HG03066 (cell line): ENCODE measurements around the gene WDHD1.
"Not testable (repeated sequence)": the region's sequence is repeated elsewhere in the genome, so short reads cannot be mapped to it uniquely, and the experiment has no call there.

Source experiments
- ATAC-seq: cut with Tn5 transposase; IDR thresholded peaks from one replicate; pipeline ENCODE4 v1.9.1; 2021; ENCODE audit warnings: low read depth; ENCODE audit not compliant: unreplicated experiment

WDHD1 gene, protein sequence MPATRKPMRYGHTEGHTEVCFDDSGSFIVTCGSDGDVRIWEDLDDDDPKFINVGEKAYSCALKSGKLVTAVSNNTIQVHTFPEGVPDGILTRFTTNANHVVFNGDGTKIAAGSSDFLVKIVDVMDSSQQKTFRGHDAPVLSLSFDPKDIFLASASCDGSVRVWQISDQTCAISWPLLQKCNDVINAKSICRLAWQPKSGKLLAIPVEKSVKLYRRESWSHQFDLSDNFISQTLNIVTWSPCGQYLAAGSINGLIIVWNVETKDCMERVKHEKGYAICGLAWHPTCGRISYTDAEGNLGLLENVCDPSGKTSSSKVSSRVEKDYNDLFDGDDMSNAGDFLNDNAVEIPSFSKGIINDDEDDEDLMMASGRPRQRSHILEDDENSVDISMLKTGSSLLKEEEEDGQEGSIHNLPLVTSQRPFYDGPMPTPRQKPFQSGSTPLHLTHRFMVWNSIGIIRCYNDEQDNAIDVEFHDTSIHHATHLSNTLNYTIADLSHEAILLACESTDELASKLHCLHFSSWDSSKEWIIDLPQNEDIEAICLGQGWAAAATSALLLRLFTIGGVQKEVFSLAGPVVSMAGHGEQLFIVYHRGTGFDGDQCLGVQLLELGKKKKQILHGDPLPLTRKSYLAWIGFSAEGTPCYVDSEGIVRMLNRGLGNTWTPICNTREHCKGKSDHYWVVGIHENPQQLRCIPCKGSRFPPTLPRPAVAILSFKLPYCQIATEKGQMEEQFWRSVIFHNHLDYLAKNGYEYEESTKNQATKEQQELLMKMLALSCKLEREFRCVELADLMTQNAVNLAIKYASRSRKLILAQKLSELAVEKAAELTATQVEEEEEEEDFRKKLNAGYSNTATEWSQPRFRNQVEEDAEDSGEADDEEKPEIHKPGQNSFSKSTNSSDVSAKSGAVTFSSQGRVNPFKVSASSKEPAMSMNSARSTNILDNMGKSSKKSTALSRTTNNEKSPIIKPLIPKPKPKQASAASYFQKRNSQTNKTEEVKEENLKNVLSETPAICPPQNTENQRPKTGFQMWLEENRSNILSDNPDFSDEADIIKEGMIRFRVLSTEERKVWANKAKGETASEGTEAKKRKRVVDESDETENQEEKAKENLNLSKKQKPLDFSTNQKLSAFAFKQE

DNA sequence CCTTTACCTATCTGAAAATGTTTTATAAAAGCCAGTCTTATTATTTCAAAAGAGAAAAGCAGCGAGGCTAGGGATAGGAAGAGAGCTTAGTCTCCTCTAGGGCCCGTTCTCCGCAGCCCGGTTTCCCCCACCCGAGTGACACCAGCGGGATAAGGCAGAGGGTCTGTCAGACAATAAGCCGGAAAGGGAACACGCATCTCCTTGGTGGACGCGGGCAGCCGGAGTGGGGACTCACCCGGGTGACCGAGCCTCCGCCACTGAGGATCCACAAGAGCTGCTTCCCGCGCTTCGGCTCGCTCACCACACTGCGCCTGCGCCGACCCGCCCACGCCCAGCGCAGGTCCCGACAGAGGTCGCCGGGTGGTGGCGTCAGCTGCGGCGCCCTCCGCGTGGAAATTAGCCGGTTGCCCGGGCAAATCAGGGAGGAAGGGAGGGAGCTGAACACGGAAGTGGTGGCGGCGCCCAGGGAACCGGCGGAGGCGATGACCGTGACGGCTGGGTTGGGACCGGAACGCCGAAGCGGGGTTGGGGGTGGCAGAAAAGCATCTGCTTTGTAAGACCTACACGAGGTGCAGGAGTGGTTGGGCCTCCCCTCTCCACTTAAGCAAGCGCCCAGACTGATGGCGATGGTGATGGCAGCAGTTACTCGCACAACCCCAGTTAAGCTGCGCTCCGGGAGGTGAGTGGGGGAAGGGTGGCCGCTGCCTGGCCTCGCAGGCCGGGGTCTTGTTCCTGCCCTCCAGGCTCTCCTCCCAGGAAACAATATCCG, at the start of gene WDHD1, which contains the start of gene SOCS4:
Gene WDHD1 (minus strand): TSS at position 307 of the 769 bp plus-strand sequence. CDS start 312 bp downstream, outside the sequence.
Gene SOCS4 (plus strand): TSS at position 444 of the 769 bp plus-strand sequence. CDS start 15,806 bp downstream, outside the sequence.
- peak; percentile 89 for ATAC-seq

DNA sequence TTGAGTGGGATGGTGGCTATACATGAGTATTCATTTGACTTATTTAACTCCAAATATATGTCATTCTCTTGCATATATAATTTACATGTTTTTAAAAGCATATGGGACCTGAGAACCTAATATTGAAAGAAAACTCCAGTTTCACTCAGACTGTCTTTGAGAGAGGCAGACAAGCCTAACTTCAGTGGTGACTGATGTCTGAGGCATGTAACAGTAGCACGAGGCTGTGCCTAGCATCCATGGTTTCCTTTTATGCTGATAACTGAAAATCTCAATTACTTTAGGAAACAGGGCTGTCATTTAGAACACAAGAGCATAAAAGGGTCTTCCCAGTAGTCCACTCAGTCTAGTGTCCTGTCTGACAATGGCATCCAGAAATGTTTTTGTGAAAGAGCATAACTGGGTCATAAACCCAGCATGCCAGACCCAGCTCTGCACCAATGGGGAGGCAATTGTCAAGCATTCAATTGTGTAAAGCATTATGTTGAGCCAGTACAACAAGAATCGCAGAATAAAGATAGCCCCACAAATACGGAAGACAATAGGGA, 48.8 kb upstream of the WDHD1 start:
- ATAC-seq, result no peak

DNA sequence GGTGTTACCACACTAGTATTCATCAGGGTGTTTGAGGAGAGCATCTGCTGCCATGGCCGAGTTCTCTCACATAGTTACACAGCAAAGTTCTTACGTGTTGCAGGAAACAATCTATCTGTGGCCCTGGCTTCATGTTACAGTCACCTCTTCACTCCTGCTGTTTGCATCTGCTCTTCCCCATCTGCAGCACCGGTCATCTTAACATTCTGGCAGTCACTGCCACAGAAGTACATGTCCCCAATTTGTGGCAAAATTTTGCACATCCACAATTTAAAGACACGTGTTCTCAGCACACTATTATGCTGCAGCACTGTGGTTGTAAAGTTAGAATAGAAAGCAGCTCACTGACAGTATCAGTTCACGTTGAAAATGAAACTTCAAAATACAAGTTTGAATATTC, 47.8 kb upstream of the WDHD1 start:
- ATAC-seq, result peak; percentile 44

DNA sequence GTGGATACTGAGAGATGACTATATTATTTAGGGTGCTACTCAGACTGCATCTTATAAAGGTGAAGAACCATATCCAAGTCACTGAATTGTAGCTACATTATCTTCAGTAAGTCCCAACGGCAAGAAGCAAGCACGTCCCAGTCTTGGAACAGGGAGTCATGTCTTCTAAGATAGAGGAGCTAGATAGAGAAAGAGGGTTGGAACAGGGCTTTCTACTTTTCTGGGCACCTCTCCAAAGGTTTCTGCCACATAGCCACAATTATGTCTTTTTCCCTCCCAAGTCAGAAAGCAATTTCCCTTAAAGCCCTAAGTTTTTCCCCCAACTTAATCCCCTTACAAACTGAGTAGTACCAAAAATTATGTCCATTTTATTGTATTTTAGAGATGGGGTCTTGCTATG, 47.0 kb upstream of the WDHD1 start:
- ATAC-seq, result no peak

DNA sequence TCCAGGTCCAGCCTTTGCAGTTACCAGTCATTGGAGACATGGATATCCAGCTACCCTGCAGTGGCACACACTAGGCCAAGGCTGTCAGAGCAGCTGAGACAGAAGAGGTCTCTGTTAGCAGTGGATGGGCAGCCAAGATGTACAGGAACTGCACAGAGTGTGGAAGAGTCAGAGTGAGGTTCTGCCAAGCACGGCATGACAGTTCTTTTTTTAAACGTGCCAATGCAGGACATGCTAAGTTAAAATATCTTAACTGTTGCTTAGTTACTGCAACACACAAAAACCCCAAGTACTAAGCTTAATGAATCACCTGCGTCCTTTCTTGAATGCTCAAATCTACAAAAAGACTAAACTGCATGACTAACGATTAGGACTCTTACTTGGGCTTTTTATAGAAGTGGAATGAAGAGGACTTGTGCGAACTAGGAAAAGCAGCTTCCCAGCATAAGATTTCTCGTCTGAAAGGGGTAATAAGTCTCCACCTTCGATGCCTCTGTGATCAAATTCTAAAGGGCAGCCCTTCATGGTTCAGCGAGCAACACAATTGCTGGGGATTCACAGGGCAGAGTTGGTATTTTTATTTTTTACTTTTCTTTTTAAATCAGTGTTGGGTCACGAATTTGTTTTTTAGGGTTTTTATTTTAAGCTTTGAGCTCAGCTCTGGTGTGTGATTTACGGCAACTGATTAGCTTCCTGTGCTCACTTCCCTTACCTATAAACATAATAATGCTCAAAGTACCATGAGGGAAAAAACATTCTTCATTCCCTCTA, 45.2 kb upstream of the WDHD1 start:
- peak; percentile 42 for ATAC-seq

DNA sequence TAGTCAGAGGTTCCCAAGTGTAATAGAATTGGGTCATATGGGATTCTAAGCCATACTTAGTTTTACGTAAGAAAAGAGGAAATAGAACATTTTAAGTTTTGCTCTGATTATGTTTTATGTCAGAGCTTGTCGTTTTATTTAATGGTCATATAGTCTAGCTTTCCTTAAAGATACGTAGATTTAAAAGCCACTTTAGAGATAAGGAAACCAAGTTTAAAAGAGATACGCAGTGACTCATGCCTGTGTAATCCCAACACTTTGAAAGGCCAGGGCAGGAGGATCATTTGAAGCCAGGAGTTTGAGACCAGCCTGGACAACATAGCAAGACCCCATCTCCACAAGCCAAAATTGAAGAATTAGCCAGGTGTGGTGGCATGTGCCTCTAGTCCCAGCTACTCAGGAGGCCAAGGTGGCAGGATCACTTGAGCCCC, 44.1 kb upstream of the WDHD1 start:
- no peak for ATAC-seq

DNA sequence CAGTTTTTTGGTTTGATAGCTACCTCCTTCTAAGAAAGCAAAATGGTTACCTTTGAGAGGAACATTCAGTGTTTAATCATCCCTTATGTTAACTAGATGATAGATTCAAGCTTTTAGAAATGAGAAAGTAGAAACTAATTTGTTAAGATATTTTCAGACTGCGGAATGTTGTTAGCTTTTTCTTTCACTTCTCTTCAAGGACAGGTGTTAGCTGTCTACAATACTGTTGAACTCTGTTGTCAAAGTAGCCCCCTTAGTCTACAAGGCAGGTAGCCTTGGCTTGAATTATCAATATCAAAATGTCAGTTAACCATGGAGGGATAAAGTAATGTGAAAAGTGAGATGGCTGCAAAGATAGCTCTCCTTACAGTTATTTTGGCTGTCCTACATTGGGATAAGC, 39.3 kb upstream of the WDHD1 start:
- ATAC-seq, result no peak

DNA sequence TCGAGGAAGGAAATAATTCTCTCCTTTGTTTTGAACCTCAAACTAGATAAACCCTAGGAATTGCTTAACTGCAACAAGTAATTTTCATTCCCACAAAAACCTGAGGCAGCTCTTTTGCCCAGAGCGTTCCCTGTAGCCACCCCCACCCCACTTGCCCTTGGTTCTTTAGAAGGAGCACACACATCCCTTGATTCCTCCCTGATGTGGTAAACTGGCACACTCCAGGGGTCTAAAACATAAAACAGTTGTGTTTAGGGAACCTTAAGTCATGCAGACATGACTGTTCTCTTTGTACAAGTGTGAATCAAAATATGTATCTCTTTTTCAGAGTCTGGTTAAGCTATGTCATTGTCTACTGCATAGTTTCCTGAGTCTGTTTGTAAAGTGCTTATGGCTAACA, 38.5 kb upstream of the WDHD1 start:
- no peak for ATAC-seq

DNA sequence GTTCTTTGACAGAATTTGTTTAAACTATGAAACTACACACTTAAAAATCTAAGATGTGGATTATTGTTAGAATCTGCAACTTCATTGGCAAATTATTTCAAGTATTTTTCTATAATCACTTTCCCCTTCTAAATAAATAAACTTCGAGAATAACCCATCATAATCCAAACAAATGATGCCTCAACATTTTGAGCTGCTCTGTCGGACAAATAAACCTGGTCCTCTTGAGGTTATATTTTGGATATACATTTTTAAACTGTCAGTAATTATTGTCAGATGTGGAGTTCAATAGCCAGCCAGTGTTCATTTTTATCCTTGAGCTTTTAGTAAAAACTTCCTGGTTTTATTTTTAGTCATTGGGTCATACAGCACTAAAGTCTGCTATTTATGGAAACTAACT, 38.0 kb upstream of the WDHD1 start:
- ATAC-seq, result not testable (repeated sequence)

DNA sequence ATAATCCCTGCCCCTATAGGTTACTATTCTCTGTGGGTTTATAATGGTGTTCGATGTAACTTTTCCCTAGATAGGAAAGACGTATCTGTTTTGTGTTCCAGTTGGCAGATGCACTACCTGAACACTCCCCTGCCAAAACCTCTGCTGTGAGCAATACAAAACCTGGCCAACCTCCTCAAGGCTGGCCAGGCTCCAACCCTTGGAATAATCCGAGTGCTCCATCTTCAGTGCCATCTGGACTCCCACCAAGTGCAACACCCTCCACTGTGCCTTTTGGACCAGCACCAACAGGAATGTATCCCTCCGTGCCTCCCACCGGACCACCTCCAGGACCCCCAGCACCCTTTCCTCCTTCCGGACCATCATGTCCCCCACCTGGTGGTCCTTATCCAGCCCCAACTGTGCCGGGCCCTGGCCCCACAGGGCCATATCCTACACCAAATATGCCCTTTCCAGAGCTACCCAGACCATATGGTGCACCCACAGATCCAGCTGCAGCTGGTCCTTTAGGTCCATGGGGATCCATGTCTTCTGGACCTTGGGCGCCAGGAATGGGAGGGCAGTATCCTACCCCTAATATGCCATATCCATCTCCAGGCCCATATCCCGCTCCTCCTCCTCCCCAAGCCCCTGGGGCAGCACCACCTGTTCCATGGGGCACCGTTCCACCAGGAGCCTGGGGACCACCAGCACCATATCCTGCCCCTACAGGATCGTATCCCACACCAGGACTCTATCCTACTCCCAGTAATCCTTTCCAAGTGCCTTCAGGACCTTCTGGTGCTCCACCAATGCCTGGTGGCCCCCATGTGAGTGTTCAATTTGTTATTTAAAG, 35.8 kb upstream of the WDHD1 start:
- no peak for ATAC-seq

DNA sequence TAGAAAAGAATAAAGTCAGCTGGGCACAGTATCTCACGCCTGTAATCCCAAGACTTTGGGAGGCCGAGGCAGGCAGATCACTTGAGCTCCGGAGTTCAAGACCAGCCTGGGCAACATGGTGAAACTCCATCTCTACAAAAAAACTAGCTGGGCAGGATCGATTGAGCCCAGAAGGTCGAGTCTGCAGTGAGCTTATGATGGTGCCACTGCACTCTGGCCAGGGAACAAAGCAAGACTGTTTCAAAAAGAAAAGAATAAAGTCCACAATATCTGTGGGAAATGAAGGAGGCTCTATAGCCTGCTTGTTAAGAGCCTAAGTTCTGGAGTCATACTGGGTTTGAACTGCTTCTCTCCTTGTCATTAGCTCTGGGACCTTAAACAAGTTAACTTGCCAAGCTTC, 32.4 kb upstream of the WDHD1 start:
- no peak for ATAC-seq

DNA sequence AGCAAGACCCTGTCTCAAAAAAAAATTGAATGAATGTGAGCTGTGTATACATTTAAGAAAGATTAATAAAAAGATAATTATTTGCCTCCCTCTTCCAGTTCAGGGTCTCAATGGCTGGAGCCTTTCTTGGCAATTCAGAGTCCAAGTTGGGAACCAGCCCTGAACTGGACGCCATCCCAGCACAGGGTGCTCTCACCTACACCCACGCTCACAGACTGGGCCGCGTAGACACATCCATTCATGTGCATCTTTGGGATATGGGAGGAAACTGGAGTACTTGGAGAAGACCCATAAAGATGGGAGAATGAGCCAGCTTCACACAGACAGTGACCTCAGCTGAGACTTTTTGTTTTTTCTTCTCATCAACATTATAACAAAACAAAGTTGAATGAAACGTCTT, 31.0 kb upstream of the WDHD1 start:
- no peak for ATAC-seq

DNA sequence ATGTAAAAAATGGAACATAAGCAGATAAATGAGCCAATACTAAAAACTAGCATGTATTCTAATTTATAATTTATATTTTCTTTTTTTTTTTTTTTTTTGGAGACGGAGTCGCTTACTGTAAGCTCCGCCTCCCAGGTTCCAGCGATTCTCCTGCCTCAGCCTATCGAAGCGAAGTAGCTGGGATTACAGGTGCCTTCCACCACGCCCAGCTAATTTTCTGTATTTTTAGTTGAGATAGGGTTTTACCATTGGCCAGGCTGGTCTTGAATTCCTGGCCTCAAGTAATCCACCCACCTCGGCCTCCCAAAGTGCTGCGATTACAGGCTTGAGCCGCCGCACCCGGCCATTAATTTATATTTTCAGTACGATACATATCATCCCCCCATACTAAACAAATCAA, 27.2 kb upstream of the WDHD1 start:
- ATAC-seq, result no peak

DNA sequence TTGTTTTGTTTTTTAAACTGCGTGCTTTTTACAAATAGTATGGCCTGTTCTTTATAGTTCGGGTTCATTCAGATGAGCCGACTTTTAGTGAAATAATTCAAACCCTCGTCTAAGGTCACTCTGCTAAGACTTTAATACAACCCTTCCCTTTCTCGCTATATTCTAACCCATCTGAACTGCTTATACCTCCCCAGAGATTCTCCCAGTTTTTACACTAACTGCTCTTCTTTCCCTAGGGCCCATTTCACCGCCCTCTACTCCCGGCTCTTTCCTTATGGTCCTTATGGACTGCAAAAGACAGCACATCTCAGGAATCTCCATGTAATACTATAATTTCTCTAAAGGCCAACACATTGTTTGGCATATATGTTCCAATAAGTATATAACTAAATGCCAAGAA, 26.6 kb upstream of the WDHD1 start:
- no peak for ATAC-seq

DNA sequence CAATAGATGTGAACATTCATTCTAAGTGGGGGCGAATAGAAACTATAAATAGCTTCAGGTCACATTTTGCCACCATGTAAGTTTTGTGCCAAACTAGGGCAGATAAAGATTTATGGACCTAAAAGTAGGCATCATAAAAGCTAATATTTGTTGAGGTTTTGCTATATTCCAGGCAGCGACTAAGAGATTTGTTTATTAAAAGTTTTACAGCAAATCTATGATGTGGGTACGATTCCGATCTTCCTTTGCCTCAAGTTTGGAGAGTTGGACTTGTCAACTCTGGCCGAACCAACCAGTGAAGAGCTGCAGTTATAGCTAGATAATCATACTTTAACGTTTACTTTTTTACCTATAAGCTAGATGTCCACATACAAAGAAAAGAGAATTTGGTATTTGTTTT, 26.1 kb upstream of the WDHD1 start:
- no peak for ATAC-seq

DNA sequence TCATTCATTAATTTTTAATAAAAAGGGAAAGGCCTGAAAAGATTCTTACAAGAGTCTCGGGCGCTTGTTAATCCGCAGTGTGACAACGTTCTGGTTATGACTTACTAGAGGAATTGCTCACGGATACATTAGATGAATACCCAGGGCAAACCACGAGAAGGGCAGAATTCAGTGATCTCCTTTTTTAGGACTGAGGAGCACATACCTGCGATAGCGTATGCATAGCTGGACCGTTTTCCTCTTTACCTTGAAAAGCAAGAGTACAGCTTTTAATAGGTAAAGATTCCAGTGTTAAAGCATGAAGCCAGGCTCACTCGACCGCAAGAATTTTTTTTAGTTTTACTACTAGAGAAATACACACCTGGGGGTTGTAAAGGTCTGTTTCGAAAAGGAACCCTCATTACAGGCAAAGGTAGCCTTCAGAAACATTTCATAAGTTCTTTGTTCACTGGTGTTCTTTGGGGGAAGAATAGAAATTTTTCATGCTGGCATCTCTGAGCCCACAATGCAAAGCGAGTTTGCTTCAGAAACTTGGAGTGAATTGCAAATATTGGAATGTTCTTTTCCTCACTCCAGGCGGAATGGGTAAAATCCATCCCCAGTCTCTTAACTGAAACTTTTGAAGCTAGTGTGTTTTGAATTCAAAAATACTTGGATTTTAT, 25.5 kb upstream of the WDHD1 start:
- ATAC-seq, result no peak

DNA sequence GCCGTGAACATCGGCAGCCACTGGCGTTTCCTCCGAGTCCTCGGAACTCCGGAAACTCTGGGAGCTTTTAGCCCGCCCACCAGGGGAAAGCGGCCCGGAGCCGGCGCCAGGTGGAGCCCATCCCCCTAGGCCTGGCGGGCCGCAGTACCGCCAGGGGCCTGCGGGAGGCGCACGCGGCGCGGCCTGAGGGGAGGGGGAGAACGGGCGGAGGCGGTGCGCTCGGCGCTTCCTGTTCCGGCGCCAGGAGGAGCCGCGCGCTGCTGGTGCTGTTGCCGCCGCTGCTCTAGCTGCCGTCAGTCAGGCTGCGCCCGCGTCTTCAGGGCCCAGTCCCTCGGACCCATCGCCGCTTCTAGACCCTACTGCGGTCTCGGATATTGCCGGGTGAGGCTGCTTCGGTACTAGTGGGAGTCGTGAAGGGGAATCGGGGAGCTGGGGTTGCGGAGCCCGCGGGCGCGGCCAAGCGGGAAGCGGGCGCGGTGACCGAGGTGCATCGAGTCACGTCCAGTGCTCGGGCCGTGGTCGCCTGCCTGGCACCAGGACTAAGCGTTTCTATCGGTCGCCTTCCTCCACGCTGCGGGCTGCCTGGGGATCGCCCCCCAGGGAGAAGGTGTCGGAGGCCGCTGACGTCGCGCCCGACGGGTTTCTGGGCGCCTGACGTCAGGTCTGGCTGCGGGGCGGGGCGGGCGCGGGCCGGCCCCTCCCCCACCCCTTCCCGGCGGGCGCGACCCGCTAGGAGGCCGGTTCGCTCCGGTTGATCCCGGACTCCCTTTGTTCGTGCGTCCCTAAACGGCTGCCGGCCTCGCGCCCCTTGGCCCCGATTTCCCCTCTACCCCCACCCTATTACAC, 24.7 kb upstream of the WDHD1 start, which contains the start of gene MAPK1IP1L:
Gene MAPK1IP1L (plus strand): TSS at position 225 of the 846 bp plus-strand sequence. CDS start 10,037 bp downstream, outside the sequence.
- ATAC-seq, result peak; percentile 60
